Neural cell (in vitro differentiated cells): ENCODE measurements around the gene SARS2.

Experiments
- EP300 ChIP-seq: fragments of 450-650 bp; conservative IDR thresholded peaks from 2 replicates; pipeline ENCODE4 v1.6.1; 2014; ENCODE audit warnings: antibody characterized with exemption, mild to moderate bottlenecking, moderate library complexity; ENCODE audit not compliant: poor library complexity, severe bottlenecking
- POLR2AphosphoS5 ChIP-seq: IDR thresholded peaks from 2 replicates; pipeline ENCODE4 v1.6.1; 2012
- TF ChIP-seq, protein P1 (sequence below): fragments of 450-650 bp; IDR thresholded peaks from 2 replicates; pipeline ENCODE4 v1.5.1; 2014; ENCODE audit warnings: antibody characterized with exemption, mild to moderate bottlenecking, moderate library complexity; ENCODE audit not compliant: poor library complexity, severe bottlenecking

DNA sequence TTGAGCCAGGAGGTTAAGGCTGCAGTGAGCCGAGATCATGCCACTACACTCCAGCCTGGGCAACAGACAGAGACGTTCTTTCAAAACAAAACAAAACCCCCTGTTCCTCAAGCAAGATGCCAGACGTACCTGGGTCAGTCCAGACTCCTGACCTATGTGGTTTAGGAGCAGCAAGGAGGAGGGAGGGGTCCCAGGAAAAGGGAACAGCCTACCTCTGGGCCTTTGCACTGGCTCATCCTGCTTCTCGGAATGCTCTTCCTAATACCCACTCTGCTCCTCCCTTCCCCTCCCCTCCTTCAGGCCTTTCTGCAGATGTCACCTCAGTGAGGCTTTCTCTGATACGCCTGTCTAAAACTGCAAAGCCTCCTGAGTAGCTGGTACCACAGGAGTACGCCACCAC, 62.0 kb downstream of the SARS2 start:
- TF ChIP-seq POLR2AphosphoS5 (no peak), EP300 (no peak)
- TF ChIP-seq, protein P1, sequence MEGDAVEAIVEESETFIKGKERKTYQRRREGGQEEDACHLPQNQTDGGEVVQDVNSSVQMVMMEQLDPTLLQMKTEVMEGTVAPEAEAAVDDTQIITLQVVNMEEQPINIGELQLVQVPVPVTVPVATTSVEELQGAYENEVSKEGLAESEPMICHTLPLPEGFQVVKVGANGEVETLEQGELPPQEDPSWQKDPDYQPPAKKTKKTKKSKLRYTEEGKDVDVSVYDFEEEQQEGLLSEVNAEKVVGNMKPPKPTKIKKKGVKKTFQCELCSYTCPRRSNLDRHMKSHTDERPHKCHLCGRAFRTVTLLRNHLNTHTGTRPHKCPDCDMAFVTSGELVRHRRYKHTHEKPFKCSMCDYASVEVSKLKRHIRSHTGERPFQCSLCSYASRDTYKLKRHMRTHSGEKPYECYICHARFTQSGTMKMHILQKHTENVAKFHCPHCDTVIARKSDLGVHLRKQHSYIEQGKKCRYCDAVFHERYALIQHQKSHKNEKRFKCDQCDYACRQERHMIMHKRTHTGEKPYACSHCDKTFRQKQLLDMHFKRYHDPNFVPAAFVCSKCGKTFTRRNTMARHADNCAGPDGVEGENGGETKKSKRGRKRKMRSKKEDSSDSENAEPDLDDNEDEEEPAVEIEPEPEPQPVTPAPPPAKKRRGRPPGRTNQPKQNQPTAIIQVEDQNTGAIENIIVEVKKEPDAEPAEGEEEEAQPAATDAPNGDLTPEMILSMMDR, result no peak
